ENCODE results near the gene SH3RF3. TPM values are rescaled to one million over a fixed set of nuclear protein-coding genes. Genes with fewer than 3 reads are reported as not detected.

SH3RF3 gene
- total RNA-seq, 1 experiment from 2014 or later = not detected

- Histone ChIP-seq H3K27me3 (ENCODE audit: insufficient read depth, low read length) (peaks cover 11% of the 10 kb centered on the region; the same call in 1 of the 2 replicates), H3K9me3 (ENCODE audit: control insufficient read depth in 1 of 2, insufficient read depth in 1 of 2, low read depth in 1 of 2, low read length in 2 of 2) (no peaks in the 10 kb centered on the region), H3K27ac (ENCODE audit: low read depth, low read length) (no peak overlapping the region), H3K36me3 (ENCODE audit: control insufficient read depth in 1 of 2, insufficient read depth in 2 of 2, low read length in 2 of 2) (no peaks in the 10 kb centered on the region), H3K4me1 (ENCODE audit: control insufficient read depth in 1 of 2, insufficient read depth in 2 of 2, low read length in 2 of 2) (no peaks in the 10 kb centered on the region), H4K20me1 (ENCODE audit: insufficient read depth) (no peaks in the 10 kb centered on the region), H3K79me2 (ENCODE audit: insufficient read depth, low read length) (no peaks in the 10 kb centered on the region), H3K4me2 (ENCODE audit: low read length) (no peak overlapping the region), H2AFZ (ENCODE audit: low read depth, low read length, poor library complexity, severe bottlenecking) (no peak overlapping the region), H3K9me2 (ENCODE audit: insufficient read depth) (no peaks in the 10 kb centered on the region), H3K9ac (ENCODE audit: low read length) (no peak overlapping the region), H3K4me3 (replicated peaks in 1 of 2; ENCODE audit: low read depth in 1 of 2, low read length in 2 of 2) (no peak overlapping the region)
- RAD21 ChIA-PET (ENCODE audit: low non-redundant PET in 1 of 2, low total read pairs in 2 of 2, uncharacterized antibody in 2 of 2, unreplicated experiment in 2 of 2) = no interaction called here
- DNase-seq (ENCODE audit: low read depth, low spot score) = no peak
- ATAC-seq = no peak
- no TSS peak for BruUV-seq (replicated peaks)
- intact Hi-C loops (cut with micrococcal nuclease) = no loop called here
- TF ChIP-seq EZH2phosphoT487 (IDR thresholded peaks at IDR 0.05; ENCODE audit: borderline replicate concordance) (no peak), MAX (IDR thresholded peaks at IDR 0.05) (no peak), ZFX (IDR thresholded peaks at IDR 0.05) (no peak), REST (IDR thresholded peaks at IDR 0.05; ENCODE audit: low read depth) (no peak), POLR2AphosphoS5 (IDR thresholded peaks at IDR 0.05; ENCODE audit: low read depth, low read length) (no peak), FOSL1 (IDR thresholded peaks at IDR 0.05; ENCODE audit: low read depth) (no peak), TCF7L2 (IDR thresholded peaks at IDR 0.05; ENCODE audit: borderline replicate concordance, extremely low read depth, insufficient read depth, insufficient read length) (no peak), EZH2 (IDR thresholded peaks at IDR 0.05) (no peak), POLR2A (IDR thresholded peaks at IDR 0.05; ENCODE audit: borderline replicate concordance, extremely low read depth, insufficient read depth, insufficient read length) (no peak), YY1 (IDR thresholded peaks at IDR 0.05; ENCODE audit: extremely low read depth, insufficient replicate concordance, low read depth, low read length) (no peak), ELF1 (IDR thresholded peaks at IDR 0.05; ENCODE audit: borderline replicate concordance, low read depth) (no peak), ZBTB33 (IDR thresholded peaks at IDR 0.05; ENCODE audit: extremely low read depth, insufficient replicate concordance, low read length) (no peak), JUND (IDR thresholded peaks at IDR 0.05) (no peak), SRF (IDR thresholded peaks at IDR 0.05; ENCODE audit: low read depth) (no peak), CEBPB (IDR thresholded peaks at IDR 0.05; ENCODE audit: low read depth) (no peak), RAD21 (IDR thresholded peaks at IDR 0.05; ENCODE audit: low read depth) (no peak), EGR1 (IDR thresholded peaks at IDR 0.05; ENCODE audit: low read depth) (no peak), CBX3 (IDR thresholded peaks at IDR 0.05; ENCODE audit: low read depth) (no peak), CTCF (IDR thresholded peaks at IDR 0.05 in 2 of 3, conservative IDR thresholded peaks at IDR 0.05 in 1 of 3; ENCODE audit: borderline replicate concordance in 1 of 3, insufficient read depth in 1 of 3, low read depth in 2 of 3, low read length in 2 of 3) (no peak)
- POLR2A ChIA-PET = no interaction called here
- CTCF ChIA-PET = no interaction called here
These were observed 155.8 kb downstream of the SH3RF3 start for GRCh38 chr2:109284826-109285225.

All from HCT116 (cell line).